Measurements from ENCODE around the gene TFCP2. TPM values are rescaled to one million over a fixed set of nuclear protein-coding genes. Genes with fewer than 3 reads are reported as not detected.

TFCP2 gene
- total RNA-seq, 4 donors from 2014 or later: 13.5 to 21.6 (median 19.5) TPM

DNA sequence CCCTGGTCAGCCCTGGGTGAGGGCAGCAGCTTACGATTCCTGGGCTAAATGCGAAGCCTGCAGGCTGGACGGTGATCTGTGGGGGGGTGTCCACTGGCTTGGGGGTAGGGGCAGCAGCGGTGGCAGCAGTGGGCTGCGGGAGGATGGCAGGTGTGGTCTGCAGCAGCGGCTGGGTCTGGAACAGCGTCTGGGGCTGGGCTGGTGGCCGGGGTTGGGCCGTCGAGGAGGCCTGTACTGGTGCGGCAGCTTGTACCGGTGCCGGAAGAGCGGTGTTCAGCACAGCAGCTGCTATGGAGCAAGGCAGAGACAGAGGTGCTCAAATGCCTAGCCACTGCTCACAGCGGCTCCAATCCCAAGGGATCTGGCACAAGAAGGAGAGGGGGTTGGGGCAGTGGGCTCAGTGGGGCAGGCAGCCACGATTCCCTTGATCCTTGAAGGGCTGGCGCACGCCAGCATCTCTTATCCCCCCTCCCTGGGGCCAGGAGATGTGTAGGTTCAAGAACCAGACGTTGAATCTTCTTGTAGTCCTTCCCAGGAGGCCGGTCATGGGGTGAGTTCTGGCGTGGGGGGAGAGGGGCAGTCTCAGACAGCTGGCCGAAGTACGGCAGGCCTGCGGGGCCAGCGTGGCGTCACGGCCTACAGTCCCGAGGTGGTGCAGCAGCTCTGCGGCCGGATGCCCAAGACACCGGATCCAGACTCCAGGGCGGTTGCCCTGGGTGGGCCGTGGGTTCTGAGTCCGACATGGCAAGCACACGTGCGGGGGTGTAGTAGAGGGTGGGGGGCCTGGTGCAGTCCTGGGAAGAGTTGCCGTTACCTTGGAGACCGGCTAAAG is 25.0 kb upstream of the TFCP2 start:
- WGBS, 2 donors: 83 to 90% methylated on average over 35 to 38 of the region's 38 CpGs
- peaks cover 0 to 86% (median 0%) of the 10 kb centered on the region in 3 donors for H3K36me3 ChIP-seq
- no peaks in the 10 kb centered on the region for H3K4me1 ChIP-seq

GRCh38 chr12:51196547-51196946 is 23.6 kb upstream of the TFCP2 start:
- no peak overlapping the region for H3K4me3 ChIP-seq
- no peaks in the 10 kb centered on the region for H3K4me1 ChIP-seq
- WGBS, 2 donors: 89 to 91% methylated on average over 9 of the region's 9 CpGs
- no peaks in the 10 kb centered on the region for H3K9me3 ChIP-seq
- DNase-seq (ENCODE audit: low spot score in 2 of 2): no peak
- peaks cover 0 to 90% (median 6%) of the 10 kb centered on the region in 3 donors for H3K36me3 ChIP-seq
- no peaks in the 10 kb centered on the region for H3K27me3 ChIP-seq
- TF ChIP-seq POLR2A (IDR thresholded peaks at IDR 0.05) (no peak), EP300 (IDR thresholded peaks at IDR 0.05) (no peak)
- TF ChIP-seq, protein P1, sequence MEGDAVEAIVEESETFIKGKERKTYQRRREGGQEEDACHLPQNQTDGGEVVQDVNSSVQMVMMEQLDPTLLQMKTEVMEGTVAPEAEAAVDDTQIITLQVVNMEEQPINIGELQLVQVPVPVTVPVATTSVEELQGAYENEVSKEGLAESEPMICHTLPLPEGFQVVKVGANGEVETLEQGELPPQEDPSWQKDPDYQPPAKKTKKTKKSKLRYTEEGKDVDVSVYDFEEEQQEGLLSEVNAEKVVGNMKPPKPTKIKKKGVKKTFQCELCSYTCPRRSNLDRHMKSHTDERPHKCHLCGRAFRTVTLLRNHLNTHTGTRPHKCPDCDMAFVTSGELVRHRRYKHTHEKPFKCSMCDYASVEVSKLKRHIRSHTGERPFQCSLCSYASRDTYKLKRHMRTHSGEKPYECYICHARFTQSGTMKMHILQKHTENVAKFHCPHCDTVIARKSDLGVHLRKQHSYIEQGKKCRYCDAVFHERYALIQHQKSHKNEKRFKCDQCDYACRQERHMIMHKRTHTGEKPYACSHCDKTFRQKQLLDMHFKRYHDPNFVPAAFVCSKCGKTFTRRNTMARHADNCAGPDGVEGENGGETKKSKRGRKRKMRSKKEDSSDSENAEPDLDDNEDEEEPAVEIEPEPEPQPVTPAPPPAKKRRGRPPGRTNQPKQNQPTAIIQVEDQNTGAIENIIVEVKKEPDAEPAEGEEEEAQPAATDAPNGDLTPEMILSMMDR (IDR thresholded peaks at IDR 0.05): no peak
- H3K27ac ChIP-seq: no peak overlapping the region

More for the DNA sequence above, 25.0 kb upstream of the TFCP2 start:
- no peak for DNase-seq (ENCODE audit: low spot score in 2 of 2)
- no peaks in the 10 kb centered on the region for H3K9me3 ChIP-seq
- no peaks in the 10 kb centered on the region for H3K27me3 ChIP-seq
- no peak overlapping the region for H3K27ac ChIP-seq
- H3K4me3 ChIP-seq: no peak overlapping the region
- TF ChIP-seq POLR2A (IDR thresholded peaks at IDR 0.05): no peak
- TF ChIP-seq, protein P1 (IDR thresholded peaks at IDR 0.05): no peak
- TF ChIP-seq EP300 (IDR thresholded peaks at IDR 0.05): no peak

DNA sequence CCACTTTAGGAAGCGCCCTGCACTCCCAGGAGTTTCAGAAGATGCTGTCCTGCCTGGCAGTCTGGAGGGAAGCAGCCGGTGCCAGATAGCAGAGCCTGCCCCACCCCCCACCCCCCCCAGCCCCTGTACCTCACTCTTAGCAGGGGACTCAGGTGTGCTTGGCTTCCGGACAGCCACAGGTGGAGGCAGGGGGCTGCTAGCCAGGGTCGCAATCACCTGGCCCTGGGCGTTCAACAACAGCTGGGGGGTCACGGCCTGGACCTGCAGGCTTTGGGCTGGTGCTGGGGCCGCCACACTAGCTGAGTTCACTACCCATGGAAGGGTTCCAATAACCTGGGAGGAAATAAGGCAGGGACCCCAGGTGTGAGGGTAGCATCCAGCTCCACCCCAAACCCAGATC is 22.9 kb upstream of the TFCP2 start:
- WGBS, 2 donors: 92% methylated on average over 7 of the region's 7 CpGs

DNA sequence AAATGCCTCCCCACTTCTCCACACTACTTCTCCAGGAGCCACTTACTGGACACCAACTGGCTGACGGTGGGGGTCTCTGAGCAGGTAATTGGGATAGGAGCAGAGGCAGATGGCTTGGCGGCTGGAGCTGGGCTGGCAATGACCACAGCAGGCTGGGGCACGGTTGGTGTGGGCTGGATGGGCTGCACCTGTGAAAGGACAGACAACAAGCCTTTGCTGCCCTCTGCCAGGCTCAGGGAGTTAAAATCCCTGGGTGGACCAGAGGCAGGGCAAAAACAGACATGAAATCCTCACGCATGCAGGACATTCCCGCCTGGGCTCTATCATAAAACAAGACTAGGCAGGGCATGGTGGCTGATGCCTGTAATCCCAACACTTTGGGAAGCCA is 19.3 kb upstream of the TFCP2 start:
- TF ChIP-seq EP300 (IDR thresholded peaks at IDR 0.05) (no peak), POLR2A (IDR thresholded peaks at IDR 0.05) (no peak)
- TF ChIP-seq, protein P1 (IDR thresholded peaks at IDR 0.05): no peak

More for the DNA sequence above, 22.9 kb upstream of the TFCP2 start:
- Histone ChIP-seq H3K27me3 (no peaks in the 10 kb centered on the region), H3K9me3 (no peaks in the 10 kb centered on the region), H3K4me3 (no peak overlapping the region), H3K27ac (no peak overlapping the region), H3K36me3 (peaks cover 0 to 92% (median 6%) of the 10 kb centered on the region in 3 donors), H3K4me1 (no peaks in the 10 kb centered on the region)
- TF ChIP-seq POLR2A (IDR thresholded peaks at IDR 0.05): no peak
- no peak for TF ChIP-seq EP300 (IDR thresholded peaks at IDR 0.05)
- TF ChIP-seq, protein P1 (IDR thresholded peaks at IDR 0.05): no peak
- no peak for DNase-seq (ENCODE audit: low spot score in 2 of 2)

More for the DNA sequence above, 19.3 kb upstream of the TFCP2 start:
- peaks cover 0 to 75% (median 14%) of the 10 kb centered on the region in 3 donors for H3K36me3 ChIP-seq
- H3K27ac ChIP-seq: no peak overlapping the region
- no peaks in the 10 kb centered on the region for H3K27me3 ChIP-seq
- peaks cover 0 to 3% (median 0%) of the 10 kb centered on the region in 4 donors for H3K4me1 ChIP-seq
- no peak overlapping the region for H3K4me3 ChIP-seq
- 73 to 87% methylated on average over 4 to 5 of the region's 5 CpGs for WGBS, 2 donors
- H3K9me3 ChIP-seq: no peaks in the 10 kb centered on the region
- DNase-seq (ENCODE audit: low spot score in 2 of 2): no peak
